OCI-LY7 (cell line): ENCODE measurements around the gene MORF4L1. TPM values are rescaled to one million over a fixed set of nuclear protein-coding genes. Genes with fewer than 3 reads are reported as not detected.
"Not testable (repeated sequence)": the region's sequence is repeated elsewhere in the genome, so short reads cannot be mapped to it uniquely, and the experiment has no call there.

Experiments
- BruUV-seq: library from RNA; stranded (reverse); fragments of 400-500 nt; replicated peaks from 2 replicates; lab custom pipeline; 2021; lab: Mats Ljungman, UMichigan
- CTCF ChIA-PET: fragments of 300-600 bp; sonication (Branson Sonifier 250); formaldehyde crosslinking; loops from one replicate; lab custom pipeline; 2022; ENCODE audit warnings: antibody characterized with exemption; ENCODE audit not compliant: unreplicated experiment; lab: Charles Lee
- POLR2A ChIA-PET: fragments of 300-600 bp; sonication (Branson Sonifier 250); formaldehyde crosslinking; loops from one replicate; lab custom pipeline; 2022; ENCODE audit warnings: antibody characterized with exemption; lab: Charles Lee
- DNase-seq: peaks from one replicate; pipeline ENCODE4 v3.0.0-alpha.2; 2015; ENCODE audit warnings: low spot score
- H2AFZ ChIP-seq: fragments of 200-600 bp; sonication (generic), shearing (Covaris generic); 2 replicates; pipeline ENCODE4 v1.6.1; 2014; ENCODE audit warnings: mild to moderate bottlenecking, antibody characterized with exemption, low read length, moderate library complexity
- H3K27ac ChIP-seq: fragments of 200-600 bp; sonication (generic); 2 replicates; pipeline ENCODE4 v1.5.1; 2014; ENCODE audit warnings: mixed run types, low read depth, mild to moderate bottlenecking, moderate library complexity, low read length, inconsistent platforms; ENCODE audit not compliant: poor library complexity, severe bottlenecking
- H3K36me3 ChIP-seq: fragments of 200-600 bp; sonication (generic); 2 replicates; pipeline ENCODE4 v1.6.1; 2014; ENCODE audit warnings: mild to moderate bottlenecking, antibody characterized with exemption, low read length, moderate library complexity, mixed read lengths; ENCODE audit not compliant: insufficient read depth
- H3K4me1 ChIP-seq: fragments of 200-600 bp; sonication (generic); 2 replicates; pipeline ENCODE4 v1.5.1; 2014; ENCODE audit warnings: mild to moderate bottlenecking, low read length; ENCODE audit not compliant: insufficient read depth, poor library complexity, severe bottlenecking
- H3K4me2 ChIP-seq: fragments of 200-600 bp; sonication (generic); 2 replicates; pipeline ENCODE4 v1.6.1; 2014; ENCODE audit warnings: mild to moderate bottlenecking, low read length
- H3K4me3 ChIP-seq: fragments of 200-600 bp; sonication (generic); 2 replicates; pipeline ENCODE4 v1.5.1; 2014; ENCODE audit warnings: mild to moderate bottlenecking, low read depth, low read length; ENCODE audit not compliant: poor library complexity, severe bottlenecking
- H3K79me2 ChIP-seq: fragments of 200-600 bp; sonication (generic); 2 replicates; pipeline ENCODE4 v1.6.1; 2016; ENCODE audit warnings: low read depth, mild to moderate bottlenecking, low read length, moderate library complexity, mixed read lengths; ENCODE audit not compliant: insufficient read depth
- H3K9me2 ChIP-seq: fragments of 200-600 bp; sonication (generic); 2 replicates; pipeline ENCODE4 v1.6.1; 2016; ENCODE audit warnings: mild to moderate bottlenecking, low read length, mixed read lengths; ENCODE audit not compliant: insufficient read depth
- H3K9me3 ChIP-seq: fragments of 200-600 bp; sonication (generic); 2 replicates; pipeline ENCODE4 v1.6.1; 2014; ENCODE audit warnings: mild to moderate bottlenecking, mixed run types, low read length, mixed read lengths
- H4K20me1 ChIP-seq: fragments of 200-600 bp; sonication (generic); 2 replicates; pipeline ENCODE4 v1.6.1; 2014; ENCODE audit warnings: mild to moderate bottlenecking, antibody characterized with exemption, low read length, moderate library complexity, mixed read lengths; ENCODE audit not compliant: insufficient read depth
- EZH2phosphoT487 ChIP-seq: fragments of 200-600 bp; sonication (generic); IDR thresholded peaks from 2 replicates; pipeline ENCODE4 v1.6.1; 2018; ENCODE audit warnings: low read depth, borderline replicate concordance, mild to moderate bottlenecking, mixed run types, antibody characterized with exemption, low read length, moderate library complexity, mixed read lengths
- intact Hi-C: fragments of 100-400 bp; cut with micrococcal nuclease; formaldehyde crosslinking; loops from one replicate; pipeline ENCODE4 v1.10.0; 2022; ENCODE audit not compliant: unreplicated experiment
- total RNA-seq, 2 experiments: library from RNA; depleted of rRNA in 1 of 2; stranded (reverse); fragments of >200 nt in 1 of 2; shearing (Covaris generic) in 1 of 2; gene quantifications; 2 replicates each; pipeline ENCODE4 v1.2.3, GENCODE V29; 2014 to 2022
- TF ChIP-seq, protein P1 (sequence below): fragments of 200-600 bp; sonication (generic); conservative IDR thresholded peaks from 2 replicates; pipeline ENCODE4 v1.5.1; 2014; ENCODE audit warnings: mild to moderate bottlenecking, antibody characterized with exemption, low read length, moderate library complexity, mixed read lengths

Gene MORF4L1
- total RNA-seq, 2 experiments from 2014 or later = 152 to 286 TPM

DNA sequence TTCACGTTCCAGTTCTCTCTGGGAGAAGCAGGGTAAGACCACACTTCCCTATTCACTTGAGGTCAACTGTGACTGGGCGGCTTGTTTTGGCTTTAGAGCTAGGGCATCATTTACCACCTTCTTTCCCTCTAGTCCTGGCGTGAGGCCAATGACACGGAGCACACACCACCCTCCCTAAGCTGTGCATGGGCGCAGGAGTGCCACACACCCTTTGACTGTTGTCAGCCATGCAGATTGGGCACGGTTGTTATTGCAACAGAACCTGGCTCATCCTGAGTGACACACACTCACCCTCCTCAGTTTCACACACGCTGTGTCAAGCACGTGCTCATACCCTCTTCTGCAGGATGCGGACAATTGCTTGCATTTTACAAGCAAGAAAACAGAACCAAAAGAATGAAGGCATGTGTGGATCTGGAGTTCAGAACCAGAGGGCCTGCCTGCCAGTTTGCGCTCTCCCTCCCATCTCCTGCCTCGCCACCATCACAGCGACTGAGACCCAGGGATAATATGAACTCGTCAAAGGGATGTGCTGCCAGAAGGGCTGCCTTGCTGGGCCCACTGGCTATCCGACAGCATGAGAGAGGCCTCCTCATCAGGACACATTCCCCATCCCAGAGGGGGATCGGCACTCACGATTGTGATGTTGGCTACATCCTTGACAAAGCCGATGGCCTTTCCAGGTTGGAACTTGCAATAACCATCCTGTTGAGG is 54.5 kb downstream of the MORF4L1 start:
- Histone ChIP-seq H3K4me2 (no peak overlapping the region), H4K20me1 (no peaks in the 10 kb centered on the region), H3K27ac (no peak overlapping the region), H3K4me1 (no peaks in the 10 kb centered on the region), H2AFZ (no peak overlapping the region), H3K9me2 (no peaks in the 10 kb centered on the region), H3K9me3 (no peaks in the 10 kb centered on the region), H3K36me3 (peaks cover 13% of the 10 kb centered on the region; the same call in 1 of the 2 replicates), H3K79me2 (no peaks in the 10 kb centered on the region), H3K4me3 (no peak overlapping the region)
- DNase-seq = no peak
- intact Hi-C loops = no loop called here
- ChIA-PET CTCF (no interaction called here), POLR2A (interaction anchor here (0.6 kb wide), 1 partner anchor 1139 kb away, joined by 3 read pairs; no protein-coding TSS in a partner anchor)
- no peak for TF ChIP-seq EZH2phosphoT487
- TF ChIP-seq, protein P1, sequence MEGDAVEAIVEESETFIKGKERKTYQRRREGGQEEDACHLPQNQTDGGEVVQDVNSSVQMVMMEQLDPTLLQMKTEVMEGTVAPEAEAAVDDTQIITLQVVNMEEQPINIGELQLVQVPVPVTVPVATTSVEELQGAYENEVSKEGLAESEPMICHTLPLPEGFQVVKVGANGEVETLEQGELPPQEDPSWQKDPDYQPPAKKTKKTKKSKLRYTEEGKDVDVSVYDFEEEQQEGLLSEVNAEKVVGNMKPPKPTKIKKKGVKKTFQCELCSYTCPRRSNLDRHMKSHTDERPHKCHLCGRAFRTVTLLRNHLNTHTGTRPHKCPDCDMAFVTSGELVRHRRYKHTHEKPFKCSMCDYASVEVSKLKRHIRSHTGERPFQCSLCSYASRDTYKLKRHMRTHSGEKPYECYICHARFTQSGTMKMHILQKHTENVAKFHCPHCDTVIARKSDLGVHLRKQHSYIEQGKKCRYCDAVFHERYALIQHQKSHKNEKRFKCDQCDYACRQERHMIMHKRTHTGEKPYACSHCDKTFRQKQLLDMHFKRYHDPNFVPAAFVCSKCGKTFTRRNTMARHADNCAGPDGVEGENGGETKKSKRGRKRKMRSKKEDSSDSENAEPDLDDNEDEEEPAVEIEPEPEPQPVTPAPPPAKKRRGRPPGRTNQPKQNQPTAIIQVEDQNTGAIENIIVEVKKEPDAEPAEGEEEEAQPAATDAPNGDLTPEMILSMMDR = no peak
- no TSS peak for BruUV-seq

DNA sequence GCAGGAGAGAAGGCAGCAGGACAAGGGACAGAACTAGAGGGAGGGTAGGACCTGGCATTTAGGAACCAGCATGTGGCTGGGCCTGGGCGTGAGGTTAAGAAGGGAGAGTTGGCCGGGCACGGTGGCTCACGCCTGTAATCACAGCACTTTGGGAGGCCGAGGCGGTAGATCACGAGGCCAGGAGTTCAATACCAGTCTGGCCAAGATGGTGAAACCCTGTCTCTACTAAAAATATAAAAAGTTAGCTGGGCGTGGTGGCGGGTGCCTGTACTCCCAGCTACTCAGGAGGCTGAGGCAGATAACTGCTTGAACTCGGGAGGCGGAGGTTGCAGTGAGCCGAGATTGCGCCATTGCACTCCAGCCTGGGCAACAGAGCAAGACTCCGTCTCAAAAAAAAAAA is 55.5 kb downstream of the MORF4L1 start:
- H3K4me1 ChIP-seq, DNase-seq, H3K36me3 ChIP-seq, H3K9me3 ChIP-seq, H3K4me2 ChIP-seq, H3K79me2 ChIP-seq, H4K20me1 ChIP-seq, H2AFZ ChIP-seq, H3K9me2 ChIP-seq, CTCF ChIA-PET, H3K27ac ChIP-seq, POLR2A ChIA-PET, BruUV-seq, H3K4me3 ChIP-seq, intact Hi-C loops: not testable (repeated sequence)

DNA sequence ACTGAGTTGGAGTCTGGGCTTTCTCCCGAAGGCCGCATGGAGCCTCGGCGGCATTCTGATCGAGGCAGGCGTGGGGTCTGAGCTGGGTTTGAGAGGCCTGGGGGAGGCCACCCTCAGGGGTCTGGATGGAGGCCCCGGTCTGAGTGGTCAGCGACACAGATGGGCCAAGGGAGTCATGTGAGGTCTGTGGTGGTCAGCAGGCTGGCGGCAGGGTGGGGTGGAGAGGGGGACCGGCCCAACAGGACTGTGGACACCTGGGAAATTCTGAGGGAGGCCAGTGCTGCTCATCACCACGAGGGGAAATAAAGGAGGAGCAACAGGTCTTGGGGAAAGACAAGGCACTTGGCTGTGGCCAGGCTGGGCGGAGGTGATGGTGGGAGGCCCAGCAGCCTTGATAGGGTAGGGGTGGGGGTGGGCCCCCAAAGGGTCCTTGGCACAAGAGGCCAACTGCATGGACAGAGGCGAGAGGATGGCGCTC is 56.0 kb downstream of the MORF4L1 start:
- Histone ChIP-seq H2AFZ (no peak overlapping the region), H3K36me3 (peaks cover 4% of the 10 kb centered on the region; the same call in 1 of the 2 replicates), H3K4me2 (no peak overlapping the region), H3K4me1 (no peaks in the 10 kb centered on the region), H4K20me1 (no peaks in the 10 kb centered on the region), H3K9me3 (no peaks in the 10 kb centered on the region), H3K79me2 (no peaks in the 10 kb centered on the region), H3K9me2 (no peaks in the 10 kb centered on the region), H3K27ac (no peak overlapping the region), H3K4me3 (no peak overlapping the region)
- TF ChIP-seq, protein P1 = no peak
- TF ChIP-seq EZH2phosphoT487 = no peak
- ChIA-PET CTCF (no interaction called here), POLR2A (no interaction called here)
- BruUV-seq = no TSS peak
- no peak for DNase-seq
- intact Hi-C loops = no loop called here
